GM19438 (cell line): ENCODE measurements around the gene SEC61A1.

Experiments
- ATAC-seq: cut with Tn5 transposase; IDR thresholded peaks from one replicate; pipeline ENCODE4 v1.9.1; 2021; ENCODE audit warnings: low read depth; ENCODE audit not compliant: unreplicated experiment

The SEC61A1 gene

DNA sequence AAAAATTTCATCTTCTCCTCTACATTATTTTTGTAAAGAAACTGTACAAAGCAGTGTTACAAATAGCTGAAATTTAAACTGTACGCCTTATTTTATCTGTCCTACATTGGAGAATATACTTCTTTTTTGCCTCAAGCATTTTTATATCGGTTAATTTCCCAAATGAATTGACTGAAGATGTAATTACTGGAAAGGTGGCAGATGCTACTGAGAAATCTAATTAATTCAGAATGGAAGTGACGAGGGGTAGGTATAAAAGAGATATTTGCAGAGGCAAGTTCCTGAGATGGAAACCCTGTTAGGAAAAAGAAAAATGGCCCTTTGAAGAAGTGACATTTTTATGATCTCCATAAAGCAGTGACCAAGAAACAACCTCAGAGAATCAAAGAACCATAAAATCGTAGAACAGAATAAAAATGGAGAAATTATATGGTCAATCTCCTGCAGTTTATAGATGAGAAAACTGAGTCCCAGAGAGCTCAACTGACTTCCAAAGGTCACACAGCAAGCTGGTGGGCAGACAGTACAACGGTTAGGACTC is 51.0 kb downstream of the SEC61A1 start:
- no peak for ATAC-seq

GRCh38 chr3:128107834-128108233 is 55.6 kb downstream of the SEC61A1 start:
- ATAC-seq = no peak

DNA sequence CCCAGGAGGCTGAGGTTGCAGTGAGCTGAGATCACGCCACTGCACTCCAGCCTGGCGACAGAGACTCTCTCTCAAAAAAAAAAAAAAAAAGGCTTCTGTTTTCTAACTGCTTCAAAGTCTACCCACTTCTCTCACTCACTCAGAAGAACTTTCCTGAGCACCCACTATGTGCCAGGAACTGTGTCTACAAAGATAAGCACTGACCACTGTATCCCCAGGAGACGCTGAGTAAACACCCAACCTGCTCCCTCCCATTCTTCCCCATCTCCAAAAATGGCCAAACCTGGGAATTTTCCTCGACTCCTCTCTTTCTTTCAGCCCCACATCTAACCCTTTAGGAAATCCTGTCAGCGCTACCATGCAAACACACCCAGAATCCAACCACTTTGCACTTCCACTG is 58.9 kb downstream of the SEC61A1 start:
- ATAC-seq = no peak

DNA sequence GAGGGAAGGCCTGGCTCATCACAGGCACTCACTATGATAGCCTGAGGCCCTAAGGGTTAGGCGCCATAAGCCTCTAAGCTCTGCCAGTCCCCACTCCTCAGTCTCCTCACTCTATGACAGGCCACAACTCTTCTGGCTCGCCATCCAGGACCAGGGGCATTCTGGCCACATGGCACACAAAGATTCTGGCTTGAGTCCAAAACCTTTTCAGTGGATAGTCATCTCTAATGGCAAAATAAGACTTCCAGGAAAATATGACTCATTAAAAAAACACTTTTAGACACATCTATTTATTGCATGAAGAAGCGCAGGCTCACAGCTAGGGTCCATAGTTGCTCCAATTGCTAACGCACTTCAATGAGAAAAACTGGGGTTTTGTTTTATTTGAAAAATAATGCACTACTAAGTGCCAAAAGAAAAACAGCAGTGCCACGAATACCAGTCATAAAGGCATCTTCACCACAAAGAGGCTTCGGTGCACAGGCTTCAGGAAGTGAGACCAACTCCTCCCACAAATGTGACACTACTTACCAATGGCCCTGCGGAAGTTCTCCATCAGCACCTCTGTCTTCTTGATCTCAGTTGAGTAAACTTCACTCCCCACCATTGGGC is 60.2 kb downstream of the SEC61A1 start:
- ATAC-seq = no peak

- ATAC-seq = peak; percentile 77
Observed at GRCh38 chr3:128113817-128114794, 61.9 kb downstream of the SEC61A1 start.
